K562 (cell line): ENCODE results near the gene NELFA.

Experiments
- HDGF ChIP-seq: fragments of 450-650 bp; IDR thresholded peaks from 2 replicates; pipeline ENCODE4 v1.6.1; 2016
- HLTF ChIP-seq: fragments of 450-650 bp; IDR thresholded peaks from 2 replicates; pipeline ENCODE4 v1.6.1; 2016
- MAFK ChIP-seq: IDR thresholded peaks from 2 replicates; pipeline ENCODE4 v1.6.1; 2011; ENCODE audit warnings: low read length, improper control_type of control experiment
- NCOA1 ChIP-seq: fragments of 450-650 bp; IDR thresholded peaks from 2 replicates; pipeline ENCODE4 v1.6.1; 2016; ENCODE audit warnings: low read depth

DNA sequence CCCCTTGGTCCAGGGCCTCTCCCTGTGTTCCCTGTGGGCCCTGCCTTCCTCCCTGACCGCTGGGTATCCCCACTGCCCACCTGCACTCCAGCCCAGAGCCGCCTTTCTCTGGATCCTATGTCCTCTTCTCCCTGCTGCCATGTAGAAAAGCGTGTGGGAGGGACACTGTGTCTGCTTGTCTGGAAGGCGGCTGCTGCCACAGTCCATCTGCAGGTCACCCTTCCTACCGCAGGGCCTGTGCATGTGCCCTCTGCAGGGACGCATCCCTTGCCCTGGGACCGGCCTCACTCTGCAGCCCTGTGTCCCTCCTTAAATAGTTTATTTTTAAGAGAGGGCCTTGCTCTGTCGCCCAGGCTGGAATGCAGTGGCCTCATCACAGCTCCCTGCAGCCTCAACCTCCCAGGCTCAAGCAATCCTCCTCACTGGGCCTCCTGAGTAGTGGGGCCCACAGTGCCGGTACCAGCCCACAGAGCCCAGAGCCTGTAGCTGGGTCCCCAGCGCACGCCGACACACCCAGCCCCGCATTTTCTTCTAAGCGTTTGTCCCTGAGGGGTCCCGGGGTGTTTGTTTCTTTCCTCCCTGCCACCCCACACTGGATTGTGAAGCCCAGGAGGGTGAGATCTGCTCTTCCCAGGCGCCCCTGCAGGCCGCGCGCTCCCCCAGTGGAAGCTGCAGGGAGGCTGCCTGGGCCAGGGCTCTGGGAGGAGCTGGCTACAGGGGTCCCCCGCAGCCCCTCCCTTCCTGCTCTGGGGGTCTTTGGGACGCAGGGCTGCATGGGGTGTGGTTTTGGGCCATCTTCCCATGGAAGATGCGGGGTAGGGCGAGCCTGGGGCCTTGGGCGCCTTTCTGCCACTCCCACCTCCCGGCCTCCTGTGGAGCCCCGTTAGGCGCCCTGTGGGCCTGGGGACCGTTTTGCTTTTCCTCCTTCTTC lies 37.5 kb upstream of the NELFA start:
- TF ChIP-seq HDGF: no peak
- no peak for TF ChIP-seq NCOA1
- TF ChIP-seq HLTF: no peak
- TF ChIP-seq MAFK: no peak
